Hypothalamus (tissue), 51 donors: ENCODE data around the gene ZSCAN10.

Experiments
- DNase-seq, 51 donors: peaks; one replicate each; lab custom pipeline; 2025; lab: John Stamatoyannopoulos, UW

ZSCAN10 gene

DNA sequence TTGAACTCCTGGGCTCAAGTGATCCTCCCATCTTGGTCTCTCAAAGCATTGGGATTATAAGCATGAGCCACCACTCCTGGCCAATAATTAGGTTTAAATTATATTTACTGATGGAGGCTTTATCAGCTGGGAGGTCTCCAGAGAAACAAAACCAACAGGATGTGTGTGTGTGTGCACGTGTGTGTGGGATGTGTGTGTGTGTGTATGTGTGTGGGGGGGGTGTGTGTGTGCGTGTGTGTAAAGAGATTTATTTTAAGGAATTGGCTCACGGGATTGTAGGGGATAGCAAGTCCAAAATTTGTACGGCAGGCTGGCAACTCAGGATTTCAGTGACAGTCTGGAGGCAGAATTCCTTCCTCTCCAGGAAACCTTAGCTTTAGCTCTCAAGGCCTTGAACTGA, 48.1 kb downstream of the ZSCAN10 start:
- DNase-seq, result no peak

DNA sequence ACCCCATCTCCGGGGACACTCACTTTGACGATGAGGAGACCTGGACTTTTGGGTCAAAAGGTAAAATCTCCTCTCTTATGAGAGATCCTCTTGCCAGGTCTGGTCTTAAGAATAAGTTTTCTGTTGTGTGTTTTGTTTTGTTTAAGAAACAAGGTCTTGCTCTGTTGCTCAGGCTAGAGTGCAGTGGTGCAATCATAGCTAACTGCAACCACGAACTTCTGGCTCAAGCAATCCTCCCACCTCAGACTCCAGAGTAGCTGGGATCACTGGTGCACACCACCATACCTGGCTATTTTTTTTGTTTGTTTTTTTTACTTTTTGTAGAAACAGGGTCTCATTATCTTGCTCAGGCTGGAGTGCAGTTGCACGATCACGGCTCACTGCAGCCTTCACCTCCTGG, 48.6 kb downstream of the ZSCAN10 start:
- DNase-seq, result no peak

DNA sequence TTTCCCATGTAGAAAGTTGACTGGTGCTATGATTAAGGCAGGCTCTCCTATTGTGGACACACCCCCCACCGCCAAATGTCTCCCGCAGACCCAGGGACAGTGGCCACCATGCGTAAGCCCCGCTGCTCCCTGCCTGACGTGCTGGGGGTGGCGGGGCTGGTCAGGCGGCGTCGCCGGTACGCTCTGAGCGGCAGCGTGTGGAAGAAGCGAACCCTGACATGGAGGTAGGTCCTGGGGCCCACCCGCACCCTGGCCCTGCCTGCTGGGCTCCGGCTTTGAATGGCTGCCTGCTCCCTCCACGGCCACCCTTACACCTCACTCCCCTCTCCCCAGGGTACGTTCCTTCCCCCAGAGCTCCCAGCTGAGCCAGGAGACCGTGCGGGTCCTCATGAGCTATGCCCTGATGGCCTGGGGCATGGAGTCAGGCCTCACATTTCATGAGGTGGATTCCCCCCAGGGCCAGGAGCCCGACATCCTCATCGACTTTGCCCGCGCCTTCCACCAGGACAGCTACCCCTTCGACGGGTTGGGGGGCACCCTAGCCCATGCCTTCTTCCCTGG, 49.1 kb downstream of the ZSCAN10 start:
- DNase-seq, result no peak

DNA sequence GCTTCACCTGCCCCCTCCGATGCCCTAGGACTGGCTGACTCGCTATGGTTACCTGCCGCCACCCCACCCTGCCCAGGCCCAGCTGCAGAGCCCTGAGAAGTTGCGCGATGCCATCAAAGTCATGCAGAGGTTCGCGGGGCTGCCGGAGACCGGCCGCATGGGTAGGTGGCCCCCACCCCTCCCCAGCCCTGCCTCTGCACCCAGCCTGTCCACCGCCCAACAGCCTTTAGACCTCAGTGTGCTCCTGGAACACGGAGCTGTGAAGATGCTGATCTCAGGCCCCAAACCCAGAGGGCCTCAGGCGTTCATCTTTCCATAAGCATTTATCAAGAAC, 51.7 kb downstream of the ZSCAN10 start:
- no peak for DNase-seq

DNA sequence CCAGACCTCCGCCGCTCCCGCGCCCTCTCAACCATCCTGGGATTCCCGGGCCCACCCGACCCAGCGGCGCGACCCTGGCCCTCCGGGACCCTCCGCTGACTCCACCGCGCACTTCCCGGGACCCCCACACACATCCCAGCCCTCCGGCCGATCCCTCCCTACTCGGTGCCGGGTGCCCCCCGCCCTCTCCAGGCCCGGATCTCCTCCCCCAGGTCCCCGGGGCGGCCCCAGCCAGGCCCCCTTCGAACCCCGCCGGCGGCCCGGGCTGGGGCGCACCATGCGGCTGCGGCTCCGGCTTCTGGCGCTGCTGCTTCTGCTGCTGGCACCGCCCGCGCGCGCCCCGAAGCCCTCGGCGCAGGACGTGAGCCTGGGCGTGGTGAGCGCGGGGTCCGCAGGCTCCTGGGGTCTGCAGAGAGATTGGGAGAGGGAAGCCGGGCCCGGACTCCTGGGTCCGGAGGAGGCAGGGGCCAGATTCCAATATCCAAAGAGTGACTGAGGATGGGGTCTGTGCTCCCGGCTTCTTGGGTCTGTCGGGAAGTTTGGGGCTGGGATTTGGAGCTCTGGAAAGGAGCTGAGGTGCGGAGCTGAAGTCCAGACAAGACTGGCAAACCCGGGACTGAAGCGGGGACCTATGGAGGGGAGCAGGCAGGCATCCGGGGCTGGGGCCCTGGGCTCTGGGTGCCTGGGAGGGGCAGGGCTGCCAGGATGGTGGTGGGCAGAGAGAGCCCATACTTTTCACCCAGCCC, 52.3 kb downstream of the ZSCAN10 start:
- no peak for DNase-seq

DNA sequence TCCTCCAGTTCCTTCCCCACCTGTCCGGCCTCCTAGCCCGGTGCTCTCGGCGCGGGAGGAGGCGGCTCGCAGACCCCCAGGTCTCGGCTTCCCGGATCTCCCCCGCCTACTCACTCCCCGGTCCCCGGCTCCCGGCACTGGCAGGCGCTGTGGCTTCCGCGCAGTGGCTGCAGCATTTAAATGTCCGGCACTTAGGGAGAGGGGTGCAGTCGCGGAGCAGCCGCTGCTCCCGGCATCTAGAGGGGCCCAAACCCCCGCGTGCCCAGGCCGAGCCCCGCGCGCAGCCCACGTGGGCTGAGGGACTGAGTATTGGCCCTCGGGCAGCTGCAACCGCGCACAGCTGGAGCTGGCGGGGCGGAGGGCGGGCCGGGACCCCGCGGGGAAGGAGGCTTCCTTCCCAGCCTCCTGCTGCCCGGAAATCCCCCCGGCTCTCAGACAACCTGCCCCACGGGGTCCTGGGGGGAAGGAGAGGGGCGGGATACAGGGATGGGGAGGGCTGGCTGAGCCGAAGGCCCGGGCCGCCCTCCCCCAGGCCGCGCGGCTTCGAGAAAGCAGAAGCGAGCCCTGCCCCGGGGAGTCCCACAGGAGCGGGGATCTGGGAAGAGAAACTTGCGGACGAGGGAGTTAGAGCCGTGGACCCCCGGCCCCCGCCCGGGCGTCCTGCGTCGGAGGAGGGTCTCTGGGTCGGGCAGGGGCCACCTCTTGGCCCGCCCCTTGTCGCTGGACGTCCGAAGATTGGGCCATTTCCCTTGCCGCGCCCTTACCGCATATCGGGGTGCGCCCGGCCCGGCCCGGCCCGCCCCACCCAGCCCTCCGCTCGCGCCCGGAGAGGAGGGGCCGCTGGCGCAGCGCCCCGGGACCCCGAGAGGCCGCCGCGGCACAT, 53.1 kb downstream of the ZSCAN10 start, which contains the start of gene MMP25:
MMP25 (plus strand) TSS at position 804 of the 883 bp plus-strand sequence. CDS start 357 bp downstream, outside the sequence.
- peak in 1 of 51 donors; percentile 6 for DNase-seq

DNA sequence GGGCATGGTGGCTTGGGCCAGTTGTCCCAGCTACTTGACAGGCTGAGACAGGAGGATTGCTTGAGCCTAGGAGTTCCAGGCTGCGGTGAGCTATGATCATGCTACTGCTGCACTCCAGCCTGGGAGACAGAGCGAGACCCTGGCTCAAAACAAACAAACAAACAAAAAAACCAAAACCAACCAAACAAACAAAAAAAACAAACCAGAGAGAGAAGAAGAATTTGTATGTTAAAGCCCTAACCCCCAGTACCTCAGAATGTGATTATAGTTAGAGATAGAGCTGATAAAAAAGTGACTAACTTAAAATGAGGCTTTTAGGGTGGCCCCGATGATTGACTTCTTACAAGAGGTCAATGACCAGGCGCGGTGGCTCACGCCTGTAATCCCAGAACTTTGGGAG, 54.4 kb downstream of the ZSCAN10 start:
- no peak for DNase-seq

DNA sequence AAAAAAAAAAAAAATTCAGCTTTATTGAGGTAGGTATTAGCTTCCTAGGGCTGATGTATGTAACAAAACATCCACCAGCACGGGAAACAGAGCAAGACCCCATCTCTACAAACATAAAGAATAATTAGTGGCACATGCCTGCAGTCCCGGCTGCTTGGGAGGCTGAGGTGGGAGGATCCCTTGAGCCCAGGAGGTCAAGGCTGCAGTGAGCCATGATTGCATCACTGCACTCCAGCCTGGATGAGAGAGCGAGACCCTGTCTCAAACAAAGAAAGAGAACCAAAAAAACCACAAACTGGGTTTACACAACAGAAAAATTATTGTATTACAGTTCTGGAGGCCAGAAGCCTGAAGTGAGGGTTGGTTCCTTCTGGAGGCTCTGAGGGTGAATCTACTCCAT, 56.7 kb downstream of the ZSCAN10 start:
- DNase-seq, result no peak

DNA sequence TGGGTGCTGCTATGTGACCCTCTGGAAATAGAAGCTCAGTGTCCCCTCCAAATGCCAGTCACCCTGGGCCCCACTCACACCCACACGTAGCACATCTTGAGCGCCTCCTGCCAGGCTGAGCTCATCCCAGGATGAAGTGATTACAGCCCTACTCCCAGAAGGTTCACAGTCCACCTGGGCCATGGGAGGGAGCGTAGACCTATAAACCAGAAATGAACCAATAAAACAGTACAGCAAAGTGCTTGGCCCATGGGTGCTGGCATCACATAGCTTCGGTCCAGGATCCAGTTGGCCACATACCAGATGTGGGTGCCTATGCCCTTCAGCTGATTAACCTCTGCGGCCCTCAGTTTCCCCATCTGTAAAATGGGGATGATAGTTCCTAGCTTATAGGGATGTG, 60.2 kb downstream of the ZSCAN10 start:
- DNase-seq, result no peak
